ENCODE measurements around the gene TBL2.
"Not testable (repeated sequence)": the region's sequence is repeated elsewhere in the genome, so short reads cannot be mapped to it uniquely, and the experiment has no call there.

GRCh38 chr7:73526158-73526494 lies 52.3 kb downstream of the TBL2 start:
- TF ChIP-seq, protein P1, sequence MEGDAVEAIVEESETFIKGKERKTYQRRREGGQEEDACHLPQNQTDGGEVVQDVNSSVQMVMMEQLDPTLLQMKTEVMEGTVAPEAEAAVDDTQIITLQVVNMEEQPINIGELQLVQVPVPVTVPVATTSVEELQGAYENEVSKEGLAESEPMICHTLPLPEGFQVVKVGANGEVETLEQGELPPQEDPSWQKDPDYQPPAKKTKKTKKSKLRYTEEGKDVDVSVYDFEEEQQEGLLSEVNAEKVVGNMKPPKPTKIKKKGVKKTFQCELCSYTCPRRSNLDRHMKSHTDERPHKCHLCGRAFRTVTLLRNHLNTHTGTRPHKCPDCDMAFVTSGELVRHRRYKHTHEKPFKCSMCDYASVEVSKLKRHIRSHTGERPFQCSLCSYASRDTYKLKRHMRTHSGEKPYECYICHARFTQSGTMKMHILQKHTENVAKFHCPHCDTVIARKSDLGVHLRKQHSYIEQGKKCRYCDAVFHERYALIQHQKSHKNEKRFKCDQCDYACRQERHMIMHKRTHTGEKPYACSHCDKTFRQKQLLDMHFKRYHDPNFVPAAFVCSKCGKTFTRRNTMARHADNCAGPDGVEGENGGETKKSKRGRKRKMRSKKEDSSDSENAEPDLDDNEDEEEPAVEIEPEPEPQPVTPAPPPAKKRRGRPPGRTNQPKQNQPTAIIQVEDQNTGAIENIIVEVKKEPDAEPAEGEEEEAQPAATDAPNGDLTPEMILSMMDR (IDR thresholded peaks at IDR 0.05): not testable (repeated sequence)
- TF ChIP-seq, protein P2, sequence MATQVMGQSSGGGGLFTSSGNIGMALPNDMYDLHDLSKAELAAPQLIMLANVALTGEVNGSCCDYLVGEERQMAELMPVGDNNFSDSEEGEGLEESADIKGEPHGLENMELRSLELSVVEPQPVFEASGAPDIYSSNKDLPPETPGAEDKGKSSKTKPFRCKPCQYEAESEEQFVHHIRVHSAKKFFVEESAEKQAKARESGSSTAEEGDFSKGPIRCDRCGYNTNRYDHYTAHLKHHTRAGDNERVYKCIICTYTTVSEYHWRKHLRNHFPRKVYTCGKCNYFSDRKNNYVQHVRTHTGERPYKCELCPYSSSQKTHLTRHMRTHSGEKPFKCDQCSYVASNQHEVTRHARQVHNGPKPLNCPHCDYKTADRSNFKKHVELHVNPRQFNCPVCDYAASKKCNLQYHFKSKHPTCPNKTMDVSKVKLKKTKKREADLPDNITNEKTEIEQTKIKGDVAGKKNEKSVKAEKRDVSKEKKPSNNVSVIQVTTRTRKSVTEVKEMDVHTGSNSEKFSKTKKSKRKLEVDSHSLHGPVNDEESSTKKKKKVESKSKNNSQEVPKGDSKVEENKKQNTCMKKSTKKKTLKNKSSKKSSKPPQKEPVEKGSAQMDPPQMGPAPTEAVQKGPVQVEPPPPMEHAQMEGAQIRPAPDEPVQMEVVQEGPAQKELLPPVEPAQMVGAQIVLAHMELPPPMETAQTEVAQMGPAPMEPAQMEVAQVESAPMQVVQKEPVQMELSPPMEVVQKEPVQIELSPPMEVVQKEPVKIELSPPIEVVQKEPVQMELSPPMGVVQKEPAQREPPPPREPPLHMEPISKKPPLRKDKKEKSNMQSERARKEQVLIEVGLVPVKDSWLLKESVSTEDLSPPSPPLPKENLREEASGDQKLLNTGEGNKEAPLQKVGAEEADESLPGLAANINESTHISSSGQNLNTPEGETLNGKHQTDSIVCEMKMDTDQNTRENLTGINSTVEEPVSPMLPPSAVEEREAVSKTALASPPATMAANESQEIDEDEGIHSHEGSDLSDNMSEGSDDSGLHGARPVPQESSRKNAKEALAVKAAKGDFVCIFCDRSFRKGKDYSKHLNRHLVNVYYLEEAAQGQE (IDR thresholded peaks at IDR 0.05; ENCODE audit: insufficient read depth in 1 of 2, low read depth in 2 of 2, low read length in 1 of 2): not testable (repeated sequence)
- TF ChIP-seq SIN3A (IDR thresholded peaks at IDR 0.05; ENCODE audit: borderline replicate concordance, insufficient read depth, low read depth, low read length); POLR2AphosphoS5 (IDR thresholded peaks at IDR 0.05; ENCODE audit: low read depth, low read length); TCF7L2 (IDR thresholded peaks at IDR 0.05; ENCODE audit: low read depth, low read length): not testable (repeated sequence)
